Kidney epithelial cell (primary cell): ENCODE measurements around the gene P4HA3. TPM values are rescaled to one million over a fixed set of nuclear protein-coding genes. Genes with fewer than 3 reads are reported as not detected.
A peak's percentile ranks its signal among the peaks of the same experiment; 100 is the strongest.

Experiments used
- DNase-seq: peaks from one replicate; pipeline ENCODE4 v3.0.0-alpha.2; 2010; ENCODE audit warnings: low read depth
- H3K27me3 ChIP-seq: 2 replicates; pipeline ENCODE4 v1.6.0; 2011; ENCODE audit warnings: low read length; ENCODE audit not compliant: control insufficient read depth, insufficient read depth
- H3K36me3 ChIP-seq: 2 replicates; pipeline ENCODE4 v1.5.1; 2011; ENCODE audit warnings: low read length; ENCODE audit not compliant: control insufficient read depth, insufficient read depth
- H3K4me3 ChIP-seq: 2 replicates; pipeline ENCODE4 v1.5.1; 2011; ENCODE audit warnings: low read depth, mild to moderate bottlenecking, control low read depth, low read length
- CTCF ChIP-seq: IDR thresholded peaks from 2 replicates; pipeline ENCODE4 v1.5.1; 2011; ENCODE audit warnings: mild to moderate bottlenecking, moderate library complexity, low read length, control low read depth, inconsistent platforms; ENCODE audit not compliant: insufficient read depth, poor library complexity, severe bottlenecking
- total RNA-seq: library from RNA; depleted of rRNA; stranded (reverse); fragments of >200 nt; gene quantifications from 2 replicates; pipeline ENCODE4 v1.2.3, GENCODE V29; 2015

Gene P4HA3
- total RNA-seq, 1 donor from 2014 or later, result 0.88 TPM

GRCh38 chr11:74312326-74312725 lies 886 bp upstream of the P4HA3 start:
- Histone ChIP-seq H3K4me3 (no peak overlapping the region), H3K27me3 (peaks cover 5% of the 10 kb centered on the region), H3K36me3 (no peaks in the 10 kb centered on the region)
- TF ChIP-seq CTCF, result no peak
- DNase-seq, result no peak

GRCh38 chr11:74310857-74311256 lies 583 bp downstream of the P4HA3 start:
- H3K27me3 ChIP-seq, result peaks cover 5% of the 10 kb centered on the region
- no peak for TF ChIP-seq CTCF

GRCh38 chr11:74307434-74307833 lies 4.0 kb downstream of the P4HA3 start:
- no peaks in the 10 kb centered on the region for H3K36me3 ChIP-seq
- TF ChIP-seq CTCF, result no peak
- no peak for DNase-seq
- no peak overlapping the region for H3K4me3 ChIP-seq
- peaks cover 5% of the 10 kb centered on the region for H3K27me3 ChIP-seq

More at GRCh38 chr11:74310857-74311256, 583 bp downstream of the P4HA3 start:
- no peak for DNase-seq
- Histone ChIP-seq H3K4me3 (peak overlapping the region; percentile 50), H3K36me3 (no peaks in the 10 kb centered on the region)

- H3K36me3 ChIP-seq, result no peaks in the 10 kb centered on the region
- no peak for DNase-seq
- no peak overlapping the region for H3K4me3 ChIP-seq
- no peak for TF ChIP-seq CTCF
- H3K27me3 ChIP-seq, result peaks cover 5% of the 10 kb centered on the region
Measured at GRCh38 chr11:74306435-74307175, 4.8 kb downstream of the P4HA3 start.

GRCh38 chr11:74299015-74299414 lies 12.4 kb downstream of the P4HA3 start:
- no peak for DNase-seq
- no peak for TF ChIP-seq CTCF
- Histone ChIP-seq H3K4me3 (no peak overlapping the region), H3K27me3 (no peaks in the 10 kb centered on the region), H3K36me3 (no peaks in the 10 kb centered on the region)

- Histone ChIP-seq H3K36me3 (no peaks in the 10 kb centered on the region), H3K27me3 (no peaks in the 10 kb centered on the region), H3K4me3 (no peak overlapping the region)
- TF ChIP-seq CTCF, result no peak
- no peak for DNase-seq
Measured at GRCh38 chr11:74297484-74297883, 14.0 kb downstream of the P4HA3 start.
